Measurements from ENCODE around the gene PRPF40A. TPM values are rescaled to one million over a fixed set of nuclear protein-coding genes. Genes with fewer than 3 reads are reported as not detected.

The PRPF40A gene
- total and polyA plus RNA-seq, 9 of the 15 experiments (the other 6 are each of a cell fraction or from before 2014, with no cell fraction given): 168 to 304 (median 264) TPM

GRCh38 chr2:152715854-152716428 lies 1.3 kb downstream of the PRPF40A start (continued):
- TF ChIP-seq TRIM25 (IDR thresholded peaks at IDR 0.05; ENCODE audit: borderline replicate concordance) (0 out of 2 replicates have a peak, but pooled peaks have one; percentile 11), GMEB1 (CRISPR knock-in tag; IDR thresholded peaks at IDR 0.05) (peak; percentile 32; the same call in 1 of the 2 replicates), XRCC5 (IDR thresholded peaks at IDR 0.05; ENCODE audit: low read depth, low read length) (peak; percentile 62; the same call in 1 of the 2 replicates), EP400 (IDR thresholded peaks at IDR 0.05) (peak; percentile 19; the same call in 1 of the 2 replicates), BCLAF1 (IDR thresholded peaks at IDR 0.05; ENCODE audit: borderline replicate concordance in 1 of 2, control insufficient read depth in 1 of 2, low read depth in 2 of 2, low read length in 1 of 2) (0 out of 4 replicates have a peak, but pooled peaks of 1 of the 2 experiments have one; percentile 19)
